HG02852 (cell line): Measurements from ENCODE around the gene CACNB4.
"Not testable (repeated sequence)": the region's sequence is repeated elsewhere in the genome, so short reads cannot be mapped to it uniquely, and the experiment has no call there.

Experiments used
- ATAC-seq: cut with Tn5 transposase; IDR thresholded peaks from one replicate; pipeline ENCODE4 v1.9.1; 2021; ENCODE audit warnings: mild to moderate bottlenecking, moderate library complexity; ENCODE audit not compliant: unreplicated experiment

Gene CACNB4

DNA sequence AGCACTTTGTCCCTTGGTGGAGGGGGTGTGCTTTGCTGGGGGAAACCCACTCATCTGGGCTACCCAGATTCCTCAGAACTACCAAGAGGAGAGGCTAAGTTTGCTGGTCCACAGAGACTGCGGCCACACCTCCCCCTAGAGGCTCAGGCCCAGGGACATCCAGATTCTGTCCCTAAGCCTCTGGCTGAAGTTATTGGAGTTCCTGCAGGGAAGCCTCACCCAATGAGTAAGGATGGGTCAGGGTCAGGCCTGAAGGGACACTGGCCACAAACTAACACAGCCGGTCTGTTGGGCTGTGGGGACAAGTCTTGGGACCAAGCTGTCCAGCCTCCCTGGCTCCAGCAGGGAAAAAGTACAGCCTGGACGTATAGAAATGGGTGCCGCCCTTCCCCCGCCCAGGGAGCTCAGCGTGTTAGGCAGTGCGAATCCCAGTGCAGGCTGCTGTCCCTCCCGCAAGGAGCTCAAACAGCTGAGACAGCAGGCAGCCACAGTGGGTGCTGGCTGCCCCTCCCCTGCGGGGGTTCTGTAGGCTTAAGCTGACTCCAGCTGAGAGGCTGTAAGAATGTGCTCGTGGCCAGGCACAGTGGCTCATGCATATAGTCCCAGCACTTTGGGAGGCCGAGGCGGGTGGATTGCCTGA, 183.7 kb downstream of the CACNB4 start:
- no peak for ATAC-seq

DNA sequence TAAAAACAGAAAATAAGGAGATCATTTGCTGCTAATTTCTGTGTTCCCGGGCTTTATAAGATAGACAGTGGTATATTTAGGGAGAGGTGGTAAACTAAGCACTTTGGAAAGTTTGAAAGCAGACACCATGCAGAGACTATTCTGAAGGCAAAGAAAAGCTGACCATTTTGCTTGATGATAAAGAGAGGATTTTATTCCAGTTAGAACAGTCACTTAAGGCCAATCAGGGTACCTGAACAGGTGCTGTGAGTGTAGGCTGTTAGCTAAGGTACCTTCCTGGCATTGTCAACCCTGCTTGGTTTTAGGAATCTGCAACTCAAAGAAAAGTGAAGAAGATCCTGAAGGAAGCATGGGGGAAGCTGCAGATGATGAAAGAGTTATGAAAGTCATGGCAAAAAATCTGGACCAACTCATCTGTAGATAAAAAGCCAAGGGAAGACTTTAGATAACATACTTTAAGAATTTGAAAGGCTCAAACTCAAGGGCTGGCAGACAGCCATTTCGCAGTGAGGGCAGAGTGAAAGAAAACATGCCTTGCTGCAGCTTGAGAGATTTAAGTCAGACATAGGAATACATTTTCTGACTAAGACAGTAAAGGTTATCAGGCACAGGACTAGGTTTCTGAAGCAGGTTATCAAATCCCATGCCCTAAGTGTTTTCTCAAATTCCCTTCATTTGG, 190.5 kb downstream of the CACNB4 start:
- ATAC-seq = no peak

DNA sequence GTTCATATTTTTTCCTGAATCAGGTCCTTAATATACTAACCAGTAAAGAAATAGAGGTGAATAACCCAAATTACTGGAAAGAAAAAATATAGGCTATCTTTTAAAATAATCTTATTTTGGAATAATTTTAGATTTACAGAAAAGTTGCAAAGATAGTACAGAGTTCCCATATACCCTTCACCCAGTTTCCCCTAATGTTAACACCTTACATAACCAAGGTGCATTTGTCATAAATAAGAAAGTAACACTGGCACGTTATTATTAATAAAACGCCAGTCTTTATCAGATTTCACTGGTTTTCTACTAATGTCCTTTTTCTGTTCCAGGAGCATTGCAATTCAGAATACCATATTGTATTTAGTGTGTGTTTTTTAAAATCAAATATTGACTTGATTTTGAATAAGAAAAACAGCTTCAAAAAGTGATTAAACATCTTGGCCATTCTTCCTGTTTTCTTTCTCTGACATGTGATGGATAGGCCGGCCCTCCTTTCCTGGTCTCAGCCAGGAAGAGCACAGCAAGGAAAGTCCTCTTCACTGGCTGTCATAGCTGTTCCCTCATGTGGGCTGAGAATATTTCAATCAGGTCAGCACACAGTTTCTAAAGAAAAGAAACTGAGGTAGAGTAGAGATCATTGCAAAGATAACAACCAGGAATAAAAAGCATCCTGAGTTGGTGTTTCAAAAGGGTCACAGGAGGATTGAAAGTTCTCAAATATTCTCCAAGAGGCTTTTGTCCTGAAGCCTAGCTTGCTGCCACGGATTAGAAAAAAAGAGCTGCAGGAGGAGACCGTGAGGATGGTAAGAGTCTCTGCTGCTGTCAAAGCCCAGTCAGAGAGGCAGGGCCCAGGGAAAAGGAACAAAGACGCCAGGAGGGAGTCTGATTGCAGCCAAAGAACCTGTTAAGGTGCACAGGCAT, 191.3 kb downstream of the CACNB4 start:
- no peak for ATAC-seq

DNA sequence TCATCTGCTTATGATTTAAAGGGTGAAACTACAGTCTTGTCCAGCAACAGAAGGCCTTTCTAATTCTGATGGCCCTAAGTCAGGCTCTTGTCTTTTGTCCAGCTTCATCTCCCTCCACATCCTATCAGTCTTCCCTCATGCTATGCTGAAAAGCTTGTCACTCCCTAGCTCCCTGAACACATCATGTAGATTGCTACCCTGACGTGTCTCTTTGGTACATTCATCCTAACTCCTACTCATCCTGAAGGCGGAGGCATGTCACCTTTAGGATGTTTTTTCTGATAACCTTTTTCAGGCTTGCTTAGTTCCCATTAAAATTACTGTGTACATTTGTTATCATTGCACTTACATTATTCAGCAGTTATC, 192.2 kb downstream of the CACNB4 start:
- no peak for ATAC-seq

DNA sequence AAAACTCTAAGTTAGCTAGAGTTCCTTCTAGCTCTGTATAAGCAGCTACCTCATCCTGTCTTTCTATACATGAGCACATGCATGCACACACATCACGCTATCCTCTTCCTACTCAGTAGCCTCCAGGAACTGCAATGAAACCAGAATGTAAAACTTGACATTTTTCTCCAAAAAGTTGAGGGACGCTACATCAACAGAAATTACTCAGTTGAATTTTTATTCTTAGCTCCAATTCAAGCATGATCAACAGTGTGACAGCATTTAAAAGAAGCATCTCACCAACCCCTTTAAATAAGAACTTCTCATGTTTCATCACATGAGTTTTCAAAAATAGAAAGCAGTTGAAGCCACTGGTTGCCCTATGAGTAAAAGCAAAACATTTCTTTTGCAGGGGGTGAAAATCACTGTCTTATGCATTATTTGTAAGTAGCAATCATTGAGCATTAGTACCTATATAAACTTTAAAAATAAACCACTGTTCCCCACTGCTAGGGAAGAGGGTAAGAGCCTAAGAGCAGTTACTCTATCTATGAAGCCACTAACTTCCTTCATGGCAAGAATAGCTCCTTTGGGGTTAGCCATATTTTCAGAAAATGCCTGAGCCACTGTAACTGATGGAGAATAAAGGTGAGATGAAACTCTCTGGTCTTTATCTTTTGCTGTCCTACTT, 192.7 kb downstream of the CACNB4 start:
- ATAC-seq = peak; percentile 87

DNA sequence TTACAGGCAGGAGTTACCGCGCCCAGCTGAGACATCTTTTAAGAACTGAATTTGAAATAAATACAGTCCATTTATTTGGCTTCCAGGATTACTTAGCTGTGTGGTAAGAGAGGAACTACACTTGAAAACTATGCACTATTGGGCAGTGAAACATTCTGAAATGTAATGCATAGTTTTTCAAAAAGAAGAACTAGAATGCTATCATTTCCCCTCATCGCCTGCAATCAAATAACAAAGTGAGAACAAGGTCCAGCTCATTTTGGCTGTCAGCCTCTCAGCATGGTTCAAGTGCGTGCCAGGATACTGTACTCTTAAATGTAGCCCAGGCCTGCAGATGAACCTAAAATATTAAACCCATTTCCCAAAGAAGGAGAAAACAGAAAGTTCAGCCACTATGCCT, 194.0 kb downstream of the CACNB4 start:
- ATAC-seq = no peak

DNA sequence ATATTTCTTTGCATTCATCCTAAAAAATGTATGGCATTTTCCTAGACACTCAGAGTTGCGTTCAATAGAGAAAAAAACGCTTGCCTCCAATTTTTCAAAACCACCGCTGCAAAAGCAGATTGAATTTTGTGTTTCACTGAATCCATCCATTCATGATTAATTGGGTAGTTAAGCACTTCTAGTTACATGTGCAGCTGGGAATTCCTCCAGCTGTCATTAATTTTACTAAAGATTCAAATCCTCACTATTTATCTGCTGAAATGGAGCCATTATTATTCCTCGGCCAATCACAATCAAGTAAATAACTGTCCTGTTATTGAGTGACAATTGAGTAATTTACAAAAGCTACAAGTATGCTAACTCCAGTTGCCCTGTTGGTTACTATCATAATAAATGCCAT, 194.8 kb downstream of the CACNB4 start:
- ATAC-seq = no peak

DNA sequence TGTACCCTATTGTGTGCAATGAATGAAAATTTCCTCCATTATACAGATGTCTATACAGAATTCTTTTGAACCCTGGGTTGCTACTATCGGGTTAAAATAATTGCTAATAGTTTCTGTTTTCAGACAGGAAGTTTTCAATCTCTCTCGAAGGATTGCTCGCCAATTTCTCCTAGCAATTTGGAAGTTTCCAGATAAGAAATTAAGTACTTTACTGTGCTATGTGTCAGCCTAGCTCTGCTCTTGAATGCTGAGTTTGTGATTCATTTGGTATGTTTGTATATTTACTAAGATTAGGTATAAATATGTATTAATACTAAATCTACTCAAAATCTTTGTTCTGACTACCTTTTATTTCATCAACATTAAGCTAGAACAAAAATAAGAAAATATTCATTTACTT, 196.0 kb downstream of the CACNB4 start:
- no peak for ATAC-seq

DNA sequence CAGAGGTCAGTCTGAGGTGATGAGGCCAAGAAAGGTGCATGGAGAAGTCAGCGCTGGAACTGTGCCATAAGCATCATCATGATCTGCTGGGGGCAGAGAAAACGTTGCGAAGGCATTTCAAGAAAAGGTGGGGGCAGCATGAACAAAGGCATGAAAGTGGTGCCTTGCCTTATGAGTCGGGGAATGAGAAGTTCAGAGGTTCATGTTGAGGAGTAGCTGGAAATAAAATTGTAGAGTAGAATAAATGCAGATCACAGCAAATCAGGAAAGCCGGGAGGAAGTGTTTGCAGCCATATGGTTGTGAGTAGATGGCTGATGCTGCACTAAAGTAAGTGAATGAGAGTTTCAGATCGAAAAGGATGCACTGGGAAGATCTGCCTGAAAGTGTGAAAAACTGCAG, 198.5 kb downstream of the CACNB4 start:
- no peak for ATAC-seq

DNA sequence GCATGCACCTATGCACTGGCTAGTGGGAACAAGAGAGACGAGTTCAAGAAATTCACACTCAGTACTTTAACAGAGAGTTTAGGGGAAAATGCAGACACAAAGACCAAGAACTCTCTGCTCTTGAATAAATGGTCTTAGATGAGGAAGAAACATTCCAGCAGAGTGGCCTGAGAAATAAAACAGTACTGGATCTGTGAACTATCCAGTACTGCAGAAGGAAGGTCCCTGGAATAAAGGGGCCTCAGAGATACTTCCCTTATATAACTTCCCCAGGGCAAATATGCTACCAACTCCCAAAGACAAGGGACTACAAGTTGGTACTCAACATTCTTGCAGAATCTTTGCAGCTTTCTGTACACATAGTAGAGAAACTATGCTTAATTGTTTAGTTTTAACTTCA, 199.7 kb downstream of the CACNB4 start:
- no peak for ATAC-seq

DNA sequence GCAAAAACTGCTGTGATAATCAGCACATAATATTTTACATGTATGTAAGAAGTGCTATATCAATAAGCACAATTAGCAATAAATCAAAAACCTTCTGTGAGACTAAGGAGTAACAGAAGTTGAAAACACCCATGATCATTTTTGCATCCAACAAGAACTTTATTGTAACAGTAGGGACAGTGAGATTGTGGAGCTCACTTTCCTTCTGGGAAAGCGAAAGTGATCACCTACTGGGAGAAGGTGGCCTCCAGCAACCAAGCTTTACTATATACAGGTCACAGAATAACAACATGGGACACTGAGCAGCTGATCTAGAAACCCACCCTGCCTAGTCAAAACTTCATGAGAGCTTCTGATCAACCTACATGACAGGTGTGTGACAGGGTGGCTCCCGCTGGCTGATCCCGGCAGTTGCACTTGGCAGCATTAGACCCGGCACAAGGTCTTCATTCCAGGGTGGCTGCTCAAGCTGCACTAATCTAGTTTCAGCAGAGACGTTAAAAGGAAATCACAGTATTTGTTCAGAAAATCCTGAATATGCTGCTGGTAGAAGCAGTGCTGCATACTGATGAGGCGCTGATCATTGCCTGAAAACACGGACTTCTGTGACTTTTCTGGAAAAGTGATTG, 207.2 kb downstream of the CACNB4 start:
- no peak for ATAC-seq

DNA sequence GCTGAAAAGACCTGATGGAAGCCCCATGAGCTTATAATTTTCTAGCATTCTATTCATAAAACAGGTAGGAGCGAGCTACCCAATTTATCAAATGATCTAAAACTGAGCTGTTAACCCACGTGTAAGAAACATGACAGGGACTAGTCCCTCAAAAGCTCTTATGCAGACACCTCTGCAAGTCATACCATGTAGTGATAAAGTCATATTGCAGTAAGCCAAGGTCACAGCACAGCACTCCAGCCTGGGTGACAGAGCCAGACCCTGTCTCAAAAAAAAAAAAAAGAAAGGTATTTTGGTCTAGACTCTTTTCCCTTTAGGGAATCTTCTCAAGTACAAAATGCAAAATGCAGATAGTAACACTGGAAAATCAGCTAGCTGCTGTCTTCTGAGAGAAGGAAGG, 211.7 kb downstream of the CACNB4 start:
- ATAC-seq = no peak

DNA sequence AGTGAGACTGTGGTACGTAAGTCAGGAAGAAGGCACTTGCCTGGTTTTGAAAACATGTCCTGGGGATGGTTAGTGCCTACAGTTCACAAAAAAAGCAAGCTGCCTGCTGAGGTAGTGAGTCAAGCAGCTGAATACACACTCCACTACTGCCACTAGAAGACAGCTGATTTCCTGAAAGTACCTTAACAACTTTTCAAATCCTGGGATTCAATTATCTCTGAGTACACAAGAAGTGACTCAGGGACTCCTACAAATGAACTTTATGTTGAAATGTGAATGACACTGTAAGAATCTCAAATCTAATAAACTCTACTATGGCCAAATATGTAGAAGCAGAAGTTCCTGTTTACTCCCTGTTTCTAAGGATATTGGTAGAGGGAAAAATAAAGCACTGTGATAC, 212.6 kb downstream of the CACNB4 start:
- no peak for ATAC-seq

DNA sequence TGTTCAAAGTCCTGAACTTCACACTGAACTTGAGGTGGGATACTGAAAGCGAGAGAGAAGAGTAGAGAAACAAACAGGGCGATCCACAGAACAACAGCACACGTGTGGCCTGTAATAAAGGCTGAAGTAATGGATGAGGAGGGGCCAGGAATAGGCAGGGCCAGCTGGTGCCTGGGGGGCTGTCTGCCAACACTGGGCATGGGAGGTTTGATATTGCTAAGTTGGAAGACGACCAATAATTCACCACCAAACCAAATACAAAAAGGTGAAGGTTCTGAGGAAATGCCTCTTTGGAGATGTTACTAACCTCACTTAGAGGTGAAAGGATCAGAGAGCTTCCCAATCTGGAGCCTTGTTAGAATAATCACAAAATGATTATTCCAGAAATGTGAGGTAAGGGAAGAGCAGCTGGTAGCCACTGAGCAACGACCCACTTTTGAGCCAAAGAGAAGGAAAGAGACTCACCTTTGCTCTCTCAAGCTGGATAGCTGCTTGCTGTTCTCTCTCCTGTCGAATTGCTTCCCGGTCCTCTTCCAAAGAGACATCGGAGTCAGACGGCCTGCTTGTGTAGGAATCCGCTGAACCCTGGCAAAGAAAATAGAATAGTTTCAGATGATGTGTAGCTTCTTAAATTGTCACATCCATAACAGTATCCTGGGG, 215.9 kb downstream of the CACNB4 start:
- no peak for ATAC-seq

DNA sequence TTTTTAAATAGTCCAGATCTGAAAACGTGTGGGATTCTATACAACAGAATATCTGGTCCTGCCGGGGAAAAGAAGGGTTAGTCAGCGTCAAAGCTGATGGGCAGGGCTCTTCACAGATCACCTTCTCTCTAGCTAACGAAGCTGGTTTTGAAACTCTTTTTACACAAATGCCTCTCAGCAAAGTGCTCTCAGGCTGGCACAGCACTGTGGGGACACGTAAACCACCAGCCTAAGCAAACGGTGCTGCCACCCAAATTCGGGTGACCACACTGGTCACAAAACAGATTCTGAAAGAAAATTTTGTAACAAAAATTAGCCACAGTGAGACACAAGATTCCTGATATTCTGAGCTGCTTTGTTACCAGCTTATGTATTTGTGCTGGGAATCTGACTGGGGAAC, 217.5 kb downstream of the CACNB4 start:
- ATAC-seq = no peak

DNA sequence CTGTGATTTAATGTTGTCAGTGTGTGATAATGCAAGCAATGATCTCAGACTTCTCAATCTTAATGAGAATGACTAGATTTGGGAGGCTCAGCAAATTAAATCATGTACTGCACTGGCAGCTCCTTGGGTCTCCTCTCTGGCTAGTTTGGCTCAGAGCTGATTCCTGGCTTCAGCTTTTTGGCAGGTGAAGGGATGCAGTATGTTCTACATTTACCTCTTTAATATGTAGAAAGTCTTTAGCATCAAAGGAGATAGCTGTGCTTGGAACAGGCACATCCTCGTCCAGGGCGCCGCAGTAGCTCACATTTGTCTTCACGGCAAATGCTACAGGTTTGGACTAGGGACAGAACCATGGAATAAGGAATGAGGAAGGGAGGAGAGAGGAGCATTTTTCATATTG, 218.3 kb downstream of the CACNB4 start:
- ATAC-seq = no peak

DNA sequence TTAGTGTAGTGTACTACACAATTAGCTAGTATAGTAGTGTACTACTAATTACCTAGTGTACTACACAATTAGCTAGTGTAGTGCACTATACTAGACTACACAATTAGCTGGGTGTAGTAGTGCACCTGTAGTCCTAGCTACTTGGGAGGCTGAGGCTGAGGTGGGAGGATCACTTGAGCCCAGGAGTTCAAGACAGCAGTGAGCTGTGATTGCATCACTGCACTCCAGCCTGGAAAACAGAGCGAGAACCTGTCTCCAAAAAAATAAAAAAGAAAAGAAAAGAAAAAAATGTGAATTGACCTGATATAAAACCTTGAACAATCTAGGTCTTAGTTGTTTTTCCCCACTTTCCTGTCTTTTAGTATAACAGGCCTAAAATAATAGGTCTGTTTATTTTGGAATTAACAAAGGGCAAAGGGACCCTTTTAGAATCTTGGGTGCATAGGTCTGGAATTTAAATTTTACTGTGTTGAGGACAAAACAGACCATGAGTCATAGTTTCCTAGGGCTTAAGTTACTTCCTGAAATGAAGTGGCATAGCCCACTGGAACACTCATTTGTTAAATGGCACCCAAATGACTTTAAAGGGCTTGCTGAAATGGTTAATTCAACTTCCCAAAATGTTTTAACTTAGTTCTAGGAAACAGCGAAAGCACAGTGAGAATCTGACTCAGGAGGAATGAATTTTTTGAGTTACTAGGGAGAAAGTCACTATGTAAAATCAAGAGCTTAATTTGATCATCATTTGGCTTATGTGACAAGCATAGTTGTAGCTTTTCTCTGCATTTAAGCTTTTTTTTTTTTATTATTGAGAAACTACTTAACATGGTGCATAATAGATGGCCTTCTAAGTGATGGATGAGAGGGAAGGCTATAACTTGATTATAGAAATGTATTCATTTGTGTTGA, 219.9 kb downstream of the CACNB4 start:
- ATAC-seq = no peak

DNA sequence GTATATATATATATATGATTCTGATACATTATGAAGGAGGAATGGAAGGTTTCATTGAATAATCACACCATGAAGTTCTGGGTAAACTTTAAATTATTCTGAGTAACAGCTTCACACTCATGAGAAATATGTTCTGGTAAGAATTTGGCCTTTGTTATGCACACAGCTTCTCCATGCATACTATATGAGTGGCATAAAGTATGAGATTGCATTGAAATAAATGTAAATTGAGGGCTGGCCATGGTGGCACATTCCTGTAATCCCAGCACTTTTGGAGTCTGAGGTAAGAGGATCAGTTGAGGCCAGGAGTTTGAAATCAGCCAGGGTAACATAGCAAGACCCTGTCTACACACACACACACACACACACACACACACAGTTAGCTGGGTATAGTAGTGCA, 220.6 kb downstream of the CACNB4 start:
- ATAC-seq = no peak

DNA sequence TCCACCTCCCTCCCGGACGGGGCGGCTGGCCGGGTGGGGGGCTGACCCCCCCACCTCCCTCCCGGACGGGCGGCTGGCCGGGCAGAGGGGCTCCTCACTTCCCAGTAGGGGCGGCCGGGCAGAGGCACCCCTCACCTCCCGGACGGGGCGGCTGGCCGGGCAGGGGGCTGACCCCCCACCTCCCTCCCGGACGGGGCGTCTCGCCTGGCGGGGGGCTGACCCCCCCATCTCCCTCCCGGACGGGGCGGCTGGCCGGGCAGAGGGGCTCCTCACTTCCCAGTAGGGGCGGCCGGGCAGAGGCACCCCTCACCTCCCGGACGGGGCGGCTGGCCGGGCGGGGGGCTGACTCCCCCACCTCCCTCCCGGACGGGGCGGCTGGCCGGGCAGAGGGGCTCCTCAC, 223.2 kb downstream of the CACNB4 start:
- not testable (repeated sequence) for ATAC-seq
